ENCODE results near the gene CTNND2. TPM values are rescaled to one million over a fixed set of nuclear protein-coding genes. Genes with fewer than 3 reads are reported as not detected.

The CTNND2 gene
- total RNA-seq, 2 experiments from 2014 or later: not detected

DNA sequence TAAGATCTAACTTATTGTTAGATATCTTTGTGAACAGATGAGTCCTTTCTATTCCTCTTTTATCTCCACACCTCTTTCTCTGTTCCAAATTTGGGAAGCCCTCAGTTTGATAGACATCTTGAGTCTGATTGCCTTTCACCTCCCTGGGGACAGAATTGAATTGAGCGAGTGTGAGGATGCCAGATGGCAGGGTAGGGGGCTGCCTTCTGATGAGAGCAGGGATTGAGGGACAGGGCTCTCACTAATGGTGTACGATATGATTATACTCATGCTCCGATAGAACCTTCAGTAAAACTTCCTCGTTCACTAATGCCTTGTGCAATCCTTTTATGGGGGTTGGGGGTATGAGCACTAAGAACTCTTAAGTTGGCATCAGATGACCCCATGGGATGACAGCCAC lies 971.1 kb downstream of the CTNND2 start:
- Mint-ChIP-seq H3K36me3 (no peaks in the 10 kb centered on the region), H3K9me3 (ENCODE audit: low read depth) (peaks cover 3% of the 10 kb centered on the region), H3K27ac (no peak overlapping the region), H3K4me3 (no peak overlapping the region), H3K27me3 (no peaks in the 10 kb centered on the region), H3K4me1 (no peaks in the 10 kb centered on the region)
- ATAC-seq (no peak), DNase-seq (no peak)
- CTCF ChIA-PET: no interaction called here

- no peaks in the 10 kb centered on the region for H3K27me3 Mint-ChIP-seq
- CTCF ChIA-PET: no interaction called here
- no peak overlapping the region for H3K27ac Mint-ChIP-seq
- ATAC-seq: no peak
- H3K36me3 Mint-ChIP-seq: no peaks in the 10 kb centered on the region
- H3K4me1 Mint-ChIP-seq: no peaks in the 10 kb centered on the region
- DNase-seq: no peak
- no peak overlapping the region for H3K4me3 Mint-ChIP-seq
- peaks cover 3% of the 10 kb centered on the region for H3K9me3 Mint-ChIP-seq (ENCODE audit: low read depth)
Observed at GRCh38 chr5:10932426-10932825, 971.8 kb downstream of the CTNND2 start.

DNA sequence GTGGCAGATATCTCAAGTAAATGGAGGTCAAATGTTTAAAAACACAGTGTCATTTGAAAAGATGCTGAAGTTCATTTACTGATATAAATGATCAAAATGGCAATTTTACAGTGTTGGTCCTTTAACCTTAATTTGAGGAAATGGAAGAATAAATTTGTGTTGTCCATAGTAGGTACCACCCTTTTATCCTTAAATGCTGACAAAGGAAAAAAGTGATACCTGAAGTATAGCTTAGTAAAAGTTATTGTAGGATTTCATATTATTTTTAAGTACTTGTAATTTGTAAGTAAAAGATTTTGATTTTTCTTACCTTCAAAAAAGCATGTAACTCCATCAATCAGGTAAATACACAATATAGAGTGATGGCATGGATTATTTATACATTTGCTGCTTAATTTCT lies 976.6 kb downstream of the CTNND2 start:
- Mint-ChIP-seq H3K27ac (no peak overlapping the region), H3K4me1 (no peaks in the 10 kb centered on the region), H3K27me3 (no peaks in the 10 kb centered on the region), H3K36me3 (no peaks in the 10 kb centered on the region), H3K9me3 (ENCODE audit: low read depth) (peaks cover 3% of the 10 kb centered on the region), H3K4me3 (no peak overlapping the region)
- CTCF ChIA-PET: no interaction called here
- no peak for DNase-seq
- no peak for ATAC-seq

- no peak overlapping the region for H3K27ac Mint-ChIP-seq
- CTCF ChIA-PET: no interaction called here
Observed at GRCh38 chr5:10923310-10923709, 980.9 kb downstream of the CTNND2 start.

More at GRCh38 chr5:10923310-10923709, 980.9 kb downstream of the CTNND2 start:
- Mint-ChIP-seq H3K4me3 (no peak overlapping the region), H3K4me1 (no peaks in the 10 kb centered on the region), H3K36me3 (no peaks in the 10 kb centered on the region), H3K27me3 (peaks cover 5% of the 10 kb centered on the region), H3K9me3 (ENCODE audit: low read depth) (no peaks in the 10 kb centered on the region)
- ATAC-seq: no peak
- no peak for DNase-seq

All from activated CD8-positive, alpha-beta memory T cell treated with anti-CD3 and anti-CD28 coated beads, Interleukin-2, amount 10 ng/mL, durations not matched to agents 7 days and 5 days (primary cell).